Measurements from ENCODE around the gene ZBED3.

The ZBED3 gene

DNA sequence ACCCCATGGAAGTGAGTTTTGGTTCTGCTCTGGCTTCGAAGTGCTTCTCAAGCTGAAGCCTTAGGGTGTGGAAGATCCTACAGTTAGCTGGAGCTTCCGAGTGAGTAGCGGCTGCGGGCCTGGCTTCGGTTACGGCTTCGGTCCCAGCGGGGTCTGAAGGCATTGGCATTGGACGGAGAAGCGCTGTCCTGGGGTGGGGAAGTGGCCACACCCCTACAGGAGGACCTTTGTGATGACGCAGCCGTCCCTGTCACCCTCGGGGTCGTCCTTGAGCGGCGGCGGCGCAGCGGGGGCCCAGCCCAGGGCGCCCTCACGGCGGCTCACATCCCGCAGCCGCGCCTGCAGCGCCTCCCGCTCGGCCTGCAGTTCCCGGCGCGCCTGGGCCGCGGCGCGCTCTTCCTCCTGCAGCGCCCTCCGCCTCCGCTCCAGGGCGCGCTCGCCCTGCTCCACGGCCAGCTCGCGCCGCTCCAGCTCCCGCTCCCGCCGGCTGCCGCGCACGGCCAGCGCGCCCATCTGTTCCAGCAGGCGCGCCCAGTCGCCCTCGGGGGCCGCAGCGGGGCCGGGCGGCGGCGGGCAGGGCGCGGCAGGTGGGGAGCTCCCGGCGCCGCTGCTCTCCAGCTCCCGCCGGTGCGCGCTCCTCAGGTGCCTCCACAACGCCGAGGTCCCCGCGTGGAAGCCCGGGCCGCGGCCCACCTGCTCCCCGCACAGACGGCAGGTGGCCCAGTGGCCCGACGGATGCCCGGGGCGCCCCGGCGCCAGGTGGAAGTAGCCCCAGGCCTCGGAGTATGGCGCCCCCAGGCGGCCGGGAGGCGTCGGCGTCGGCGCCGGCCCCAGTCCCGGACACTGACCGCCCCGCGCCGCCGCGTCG is 9.9 kb downstream of the ZBED3 start:
- no peak for DNase-seq

DNA sequence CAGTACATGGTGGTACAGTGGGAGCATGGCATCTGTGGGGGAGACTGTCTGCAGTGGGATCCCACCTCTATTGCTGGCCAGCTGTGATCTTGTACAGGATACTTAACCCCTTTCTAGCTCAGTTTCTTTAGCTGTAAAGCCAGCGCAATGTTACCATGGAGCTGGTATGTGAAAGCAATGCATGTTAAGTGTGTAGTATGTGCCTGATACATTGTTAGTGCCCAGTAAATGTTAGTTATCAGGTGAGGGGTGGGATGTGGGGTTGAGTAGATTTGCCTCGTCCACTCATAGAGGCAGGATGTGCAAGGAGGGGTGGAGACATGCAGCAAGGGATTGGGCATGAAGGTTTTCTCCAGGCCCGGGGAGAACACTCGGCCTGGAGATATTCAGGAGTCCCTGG is 12.3 kb downstream of the ZBED3 start:
- no peak for DNase-seq

DNA sequence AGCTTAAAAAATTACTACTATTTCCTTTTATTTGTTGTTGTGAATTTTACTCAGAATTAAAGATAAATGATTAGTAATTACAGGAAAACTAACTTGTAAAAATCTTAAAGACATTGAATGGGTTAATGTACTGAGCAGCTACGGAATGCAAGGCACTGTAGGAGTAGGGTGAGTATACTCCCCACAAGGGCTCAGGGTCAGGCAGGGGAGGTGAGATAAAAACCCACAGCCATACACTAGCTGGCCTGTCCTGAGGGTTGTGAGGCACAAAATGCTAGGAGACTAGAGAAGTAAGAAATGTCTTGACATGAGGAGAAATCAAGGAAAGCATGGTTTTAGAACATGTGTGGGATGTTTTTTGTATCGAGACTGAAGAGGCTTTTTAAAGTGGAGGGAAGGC is 13.4 kb downstream of the ZBED3 start:
- no peak for DNase-seq

DNA sequence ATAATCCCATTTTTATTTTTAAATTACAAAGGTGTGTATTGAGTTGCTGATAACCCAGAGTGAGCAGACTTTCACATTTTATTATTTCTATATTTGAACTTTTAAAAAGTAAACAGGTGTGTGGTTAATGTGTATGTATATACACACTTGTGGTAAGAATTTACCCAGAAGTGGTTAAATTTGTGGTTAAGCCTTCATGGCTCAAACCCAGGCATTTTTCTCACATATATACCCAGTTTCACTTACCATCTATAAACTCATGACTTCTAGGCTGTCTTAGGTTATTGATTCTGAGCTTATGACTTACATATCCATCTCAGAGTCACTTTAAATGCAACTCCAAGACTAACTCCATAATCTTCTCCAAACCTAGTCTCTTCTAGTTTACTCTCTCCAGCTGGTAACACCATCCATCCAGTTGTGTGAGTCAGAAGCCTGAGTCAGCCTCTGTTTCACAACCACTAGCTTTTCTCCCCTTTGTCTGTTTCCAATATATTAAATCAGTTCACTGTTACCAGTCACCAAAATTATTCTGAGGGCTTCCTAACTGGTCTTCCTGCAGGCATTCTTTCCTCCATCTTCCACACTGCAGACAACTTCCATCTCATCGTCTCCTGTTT is 20.2 kb downstream of the ZBED3 start:
- no peak for DNase-seq

DNA sequence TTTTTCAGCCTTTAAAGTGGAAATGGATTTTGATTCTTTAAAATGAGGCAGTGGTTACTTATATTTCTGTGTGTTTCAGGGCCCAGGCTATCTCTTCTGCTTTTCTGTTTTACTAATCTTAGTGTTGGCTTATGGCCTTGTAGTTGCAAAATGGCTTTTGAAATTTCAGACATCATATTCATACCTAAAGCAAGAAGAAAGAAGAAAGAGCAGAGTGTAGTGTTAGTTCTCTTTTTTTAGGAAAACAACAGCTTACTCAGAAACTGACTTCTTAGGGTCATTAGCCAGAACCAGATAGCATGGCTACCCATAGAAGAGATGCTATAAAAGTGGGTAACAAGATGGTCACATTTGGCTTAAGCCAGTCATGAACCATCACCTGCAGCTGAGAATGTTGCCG is 20.9 kb downstream of the ZBED3 start:
- no peak for DNase-seq

DNA sequence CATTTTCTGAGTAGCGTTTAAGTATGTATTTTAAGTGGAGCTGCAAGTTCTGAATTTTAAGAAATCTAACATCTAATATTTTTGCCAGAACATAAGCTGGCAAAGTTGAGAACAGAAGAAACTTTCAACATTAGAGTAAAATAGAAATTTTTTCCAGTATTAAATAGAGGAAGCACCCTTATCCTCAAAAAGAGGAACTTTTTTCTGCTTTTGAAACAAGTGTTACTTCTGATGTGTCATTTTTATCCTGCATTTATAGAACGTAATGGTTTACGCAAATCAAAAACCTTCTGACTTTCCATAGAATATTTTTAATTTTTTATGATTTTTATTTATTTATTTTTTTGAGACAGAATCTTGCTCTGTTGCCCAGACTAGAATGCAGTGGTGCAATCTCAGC is 21.8 kb downstream of the ZBED3 start:
- DNase-seq, result no peak

DNA sequence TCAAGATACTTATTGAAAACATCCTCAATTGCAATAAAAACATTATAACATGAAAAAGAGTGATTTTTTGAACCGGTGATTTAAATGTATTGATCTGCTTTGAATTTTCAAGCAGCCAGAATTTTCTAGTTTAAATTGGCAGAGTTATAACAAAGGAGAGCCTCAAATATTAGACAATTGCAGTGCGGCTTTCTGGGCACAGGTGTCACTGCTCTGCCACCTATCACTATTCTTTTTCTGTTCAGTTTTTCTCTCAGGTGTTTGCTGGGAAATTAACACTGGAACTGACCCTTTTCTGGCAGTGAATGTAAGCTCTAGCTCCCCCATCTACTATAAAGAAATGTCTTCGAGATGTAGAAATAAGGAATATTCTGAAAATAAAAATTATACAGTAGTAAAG is 23.0 kb downstream of the ZBED3 start:
- no peak for DNase-seq

DNA sequence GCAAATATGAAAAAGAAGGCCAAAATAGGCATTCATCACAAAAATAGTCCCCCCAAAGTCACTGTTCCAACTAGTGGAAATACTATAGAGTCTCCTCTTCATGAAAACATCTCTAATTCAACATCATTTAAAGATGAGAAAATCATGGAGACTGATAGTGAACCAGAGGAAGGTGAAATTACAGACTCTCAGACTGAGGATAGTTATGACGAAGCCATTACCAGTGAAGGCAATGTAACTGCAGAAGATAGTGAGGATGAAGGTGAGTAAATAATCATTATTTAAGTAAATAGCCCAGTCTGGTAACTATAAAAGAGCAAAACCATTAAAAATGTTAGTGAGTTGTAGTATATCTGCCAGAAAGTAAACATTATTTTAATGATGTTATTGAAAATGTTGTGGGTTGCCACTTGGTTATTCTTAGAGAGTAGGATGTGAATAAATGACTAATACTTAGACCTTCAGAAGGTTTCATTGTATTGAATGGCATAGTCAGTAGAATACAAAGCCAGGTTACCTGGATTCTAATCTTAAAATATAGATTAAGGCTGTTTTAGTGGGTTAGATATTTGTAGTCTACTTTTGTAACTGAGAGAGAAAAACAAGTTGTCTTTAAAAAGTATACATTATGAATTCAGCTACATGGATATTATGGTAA is 40.5 kb downstream of the ZBED3 start:
- DNase-seq, result no peak

DNA sequence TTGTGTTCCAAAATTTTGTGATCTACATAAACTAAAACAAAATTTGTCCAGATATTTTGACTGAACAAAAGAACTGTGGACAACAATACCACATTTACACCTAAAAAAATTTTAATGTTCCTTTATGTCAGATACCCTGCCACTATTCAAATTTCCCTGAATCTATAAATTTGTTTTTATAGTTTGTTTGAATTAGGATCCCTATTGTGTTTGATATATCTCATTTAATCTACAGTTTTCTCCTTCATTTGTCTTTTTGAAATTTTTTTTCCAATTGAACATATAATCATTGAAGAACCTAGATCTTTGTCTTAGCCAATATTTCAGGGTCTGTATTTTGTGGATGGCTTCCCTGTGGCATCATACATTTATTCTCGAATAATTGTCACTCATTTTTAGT is 51.1 kb downstream of the ZBED3 start:
- no peak for DNase-seq

DNA sequence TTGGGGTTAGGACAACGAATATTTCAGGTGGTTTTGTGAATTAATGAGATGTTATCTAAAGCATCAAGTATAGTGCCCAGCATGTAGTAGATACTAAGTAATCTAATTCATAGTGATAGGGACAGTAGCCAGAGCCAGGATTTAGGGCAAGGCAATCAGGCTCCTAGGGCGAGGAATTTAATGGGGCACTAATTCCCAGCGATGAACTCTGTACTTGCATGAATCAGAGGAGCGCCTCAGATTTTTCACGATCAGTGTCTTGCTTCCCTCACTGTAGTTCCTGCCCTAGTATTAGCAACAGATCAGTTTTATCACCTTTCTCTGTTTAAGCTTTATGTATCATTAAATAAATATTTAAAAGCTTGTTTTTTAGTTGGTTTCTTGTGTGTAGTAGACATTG is 53.7 kb downstream of the ZBED3 start:
- no peak for DNase-seq

DNA sequence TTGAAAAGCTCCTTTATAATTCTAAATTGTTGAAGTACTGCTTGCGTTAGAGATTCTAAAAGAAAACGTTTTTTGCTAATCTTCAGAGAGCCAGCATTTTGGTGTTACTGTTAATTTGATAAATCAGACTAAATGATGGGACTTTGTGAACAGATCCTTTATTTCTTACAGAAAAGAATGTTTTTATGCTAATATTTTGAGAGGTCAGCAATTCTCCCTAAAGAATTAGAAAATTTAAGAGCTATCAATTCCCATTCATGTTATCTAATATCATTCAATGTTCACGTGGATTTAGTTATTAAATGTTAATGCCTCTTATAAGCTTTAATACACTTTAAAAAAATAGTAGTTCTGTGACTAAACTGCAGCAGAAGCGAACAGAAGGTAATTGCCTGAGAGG is 54.5 kb downstream of the ZBED3 start:
- no peak for DNase-seq

DNA sequence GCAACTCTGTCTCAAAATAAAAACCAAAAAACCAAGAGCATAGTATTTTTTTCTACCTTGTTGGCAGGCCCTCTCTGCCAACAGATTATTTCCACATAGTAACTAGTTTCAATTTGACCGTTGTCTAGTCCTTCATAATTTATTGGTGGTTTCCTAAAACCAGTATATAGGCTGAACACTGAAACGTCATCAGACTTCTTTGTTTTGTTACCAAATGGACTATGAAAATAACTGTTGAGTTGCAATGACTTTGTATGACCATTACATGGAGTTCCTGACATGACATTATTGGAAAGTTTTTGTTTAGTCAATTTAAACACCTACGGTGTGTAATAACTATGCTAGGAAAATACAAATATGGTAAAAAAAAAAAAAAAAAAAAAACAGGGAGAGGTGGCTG is 55.2 kb downstream of the ZBED3 start:
- DNase-seq, result no peak

DNA sequence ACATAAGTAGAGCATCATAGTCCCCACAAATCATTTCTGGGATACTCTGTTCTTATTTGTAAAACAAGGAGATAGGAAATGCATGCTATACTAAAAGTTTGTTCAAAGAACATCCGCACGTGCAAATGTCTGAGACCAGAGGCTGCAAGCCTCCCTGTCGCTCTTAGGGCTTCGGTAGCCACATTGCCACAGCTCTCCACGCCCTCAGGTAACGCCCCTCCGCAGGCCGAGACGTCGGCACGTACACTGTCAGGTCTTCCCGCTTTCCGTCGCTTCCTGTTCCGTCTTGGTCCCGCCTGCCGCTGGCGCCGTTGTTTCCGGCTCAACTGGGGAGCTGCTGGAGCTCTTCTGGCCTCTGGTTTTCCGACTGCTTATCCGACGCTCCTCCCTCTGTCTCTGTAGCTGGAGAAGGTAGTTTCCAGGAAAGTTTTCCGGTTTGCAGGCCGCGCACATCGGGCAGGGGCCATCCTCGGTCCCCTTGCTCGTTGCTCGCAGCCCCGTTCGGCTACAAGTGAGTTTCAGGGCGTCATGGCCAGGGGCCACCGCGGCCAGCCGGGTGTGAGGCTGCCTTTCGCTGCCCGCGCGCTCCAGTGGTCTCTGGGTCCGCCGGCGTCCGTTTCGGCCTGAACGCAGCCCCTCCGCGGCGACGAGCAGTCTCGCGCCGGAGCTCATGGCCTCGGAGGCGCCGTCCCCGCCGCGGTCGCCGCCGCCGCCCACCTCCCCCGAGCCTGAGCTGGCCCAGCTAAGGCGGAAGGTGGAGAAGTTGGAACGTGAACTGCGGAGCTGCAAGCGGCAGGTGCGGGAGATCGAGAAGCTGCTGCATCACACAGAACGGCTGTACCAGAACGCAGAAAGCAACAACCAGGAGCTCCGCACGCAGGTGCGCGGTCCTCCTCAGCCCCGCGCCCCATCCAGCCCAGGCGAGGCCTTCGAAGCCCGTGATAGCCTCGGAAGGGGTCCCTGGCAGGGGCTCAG is 56.7 kb downstream of the ZBED3 start, which contains the start of gene AGGF1:
AGGF1 (plus strand) TSS at position 308 of the 975 bp plus-strand sequence; CDS start at position 671, 363 bp downstream.
- peak; percentile 81 for DNase-seq

DNA sequence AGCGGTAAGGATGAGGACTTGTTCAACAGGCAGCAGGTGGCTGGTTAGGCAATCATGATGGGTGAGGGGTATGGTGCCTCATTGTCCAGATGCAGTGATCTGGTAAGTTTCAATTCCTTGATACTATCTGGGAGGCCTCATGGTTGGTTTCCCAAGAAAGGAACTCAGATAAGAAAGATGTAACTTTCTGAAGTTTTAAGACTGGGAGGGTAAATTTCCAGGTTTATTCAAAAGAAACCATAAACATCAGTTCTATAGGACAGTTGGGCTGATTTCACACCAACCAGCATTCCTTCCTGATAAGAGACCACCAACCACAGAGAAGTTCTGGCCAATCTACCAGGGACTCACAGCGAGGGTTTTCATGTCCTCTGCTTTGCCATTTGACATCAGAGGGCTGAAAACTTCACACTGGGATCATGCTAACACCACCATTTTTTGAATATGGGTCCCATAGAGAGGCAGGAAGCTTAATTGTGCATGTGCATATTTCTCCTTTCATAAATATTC is 57.7 kb downstream of the ZBED3 start:
- DNase-seq, result no peak

DNA sequence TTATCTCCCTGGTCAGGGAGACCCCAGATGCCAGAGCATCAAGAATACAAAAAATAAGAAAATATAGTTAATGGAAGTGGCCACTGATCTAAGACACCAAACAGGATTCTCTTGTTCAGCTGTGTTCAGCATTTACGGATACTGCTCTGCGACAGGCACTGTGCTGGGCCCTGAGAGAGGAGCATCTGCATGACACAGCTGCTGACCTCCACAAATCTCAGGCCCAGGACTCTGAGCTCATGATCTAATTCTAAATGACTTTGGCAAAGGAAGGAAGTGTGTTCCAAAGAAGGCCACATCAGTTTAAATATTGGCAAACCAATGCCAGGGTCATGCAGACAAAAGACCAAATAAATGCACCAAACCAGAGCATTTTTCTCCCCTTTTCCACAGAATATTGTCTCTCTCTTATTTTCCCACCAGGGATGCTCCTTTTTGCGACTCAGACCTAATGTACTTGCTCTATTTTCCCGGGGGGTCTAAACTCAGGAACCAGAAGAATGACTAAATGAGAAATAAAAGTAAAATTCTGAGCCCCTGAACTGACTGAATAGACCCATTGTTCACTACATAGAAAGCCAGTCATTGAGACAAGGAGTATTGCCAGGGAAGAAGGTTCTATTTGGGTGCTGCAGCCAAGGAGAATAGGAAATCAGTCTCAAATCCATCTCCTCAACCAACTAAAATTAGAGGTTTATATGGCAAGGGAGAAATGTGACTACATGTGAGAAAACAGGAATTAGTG is 58.3 kb downstream of the ZBED3 start:
- no peak for DNase-seq

DNA sequence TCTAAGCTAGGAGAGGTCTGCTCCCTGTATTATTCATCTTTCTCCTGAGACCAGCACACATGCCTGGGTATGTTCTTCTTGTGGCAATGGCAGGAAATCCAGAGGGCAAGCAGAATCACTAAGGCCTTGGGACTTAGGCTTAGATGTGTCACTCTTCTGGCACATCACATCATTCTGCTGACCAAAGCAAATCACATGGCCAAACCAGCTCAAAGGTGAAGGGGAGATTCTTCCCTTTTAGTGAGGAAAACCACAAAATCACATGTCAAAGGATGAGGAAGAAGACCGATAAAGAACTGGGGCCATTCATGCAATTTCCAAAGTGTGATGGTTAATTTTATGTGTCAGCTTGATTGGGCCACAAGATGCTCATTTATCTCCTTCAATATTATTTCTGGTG is 62.6 kb downstream of the ZBED3 start:
- DNase-seq, result no peak

DNA sequence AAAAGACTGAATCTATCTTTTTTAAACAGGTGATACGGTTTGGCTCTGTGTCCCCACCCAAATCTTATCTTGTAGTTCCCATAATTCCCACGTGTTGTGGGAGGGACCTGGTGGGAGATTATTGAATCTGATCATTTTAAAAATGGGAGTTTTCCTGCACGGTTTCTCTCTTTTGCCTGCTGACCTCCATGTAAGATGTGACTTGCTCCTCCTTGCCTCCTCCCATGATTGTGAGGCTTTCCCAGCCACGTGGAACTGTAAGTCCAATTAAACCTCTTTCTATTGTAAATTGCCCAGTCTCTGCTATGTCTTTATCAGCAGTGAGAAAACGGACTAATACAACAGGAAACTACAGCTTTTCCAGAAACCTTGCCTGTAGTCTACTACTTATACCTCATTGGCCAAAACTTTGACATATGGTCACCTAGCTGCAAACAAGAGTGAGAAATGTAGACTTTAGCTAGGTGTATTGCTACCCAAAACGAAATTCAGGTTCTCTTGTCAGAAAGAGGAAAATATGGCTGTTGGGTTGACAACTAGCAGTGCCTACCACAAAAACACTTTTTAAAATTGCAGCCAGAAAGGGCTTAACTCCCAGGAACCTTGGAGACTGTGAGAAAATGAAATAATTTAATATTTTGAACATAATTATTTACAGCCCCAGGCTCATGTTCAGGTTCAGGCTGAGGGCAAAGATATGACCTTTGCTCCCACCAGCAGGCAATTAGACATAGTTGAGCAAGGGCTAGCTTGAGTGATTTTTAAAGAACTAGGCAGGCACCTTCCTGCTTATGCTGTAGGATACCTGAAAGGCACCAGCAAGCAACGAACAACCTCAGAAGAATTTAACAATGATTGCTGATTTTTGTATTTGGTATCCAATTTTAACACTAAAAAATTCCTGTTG is 64.3 kb downstream of the ZBED3 start:
- no peak for DNase-seq

Data from activated CD4-positive, alpha-beta T cell treated with anti-CD3 and anti-CD28 coated beads for 1 hour (primary cell).